ENCODE data around the gene ATXN1.

- TF ChIP-seq CTCF (IDR thresholded peaks at IDR 0.05; ENCODE audit: poor library complexity, severe bottlenecking) = no peak
- TF ChIP-seq EP300 (conservative IDR thresholded peaks at IDR 0.05; ENCODE audit: poor library complexity, severe bottlenecking) = no peak
- no peak for TF ChIP-seq REST (IDR thresholded peaks at IDR 0.05; ENCODE audit: borderline replicate concordance)
- TF ChIP-seq RAD21 (conservative IDR thresholded peaks at IDR 0.05) = no peak
- no peak for TF ChIP-seq EZH2 (IDR thresholded peaks at IDR 0.05; ENCODE audit: borderline replicate concordance, insufficient read depth, low read length, poor library complexity, severe bottlenecking)
- TF ChIP-seq POLR2AphosphoS5 (IDR thresholded peaks at IDR 0.05) = no peak
- no peak for TF ChIP-seq TAF1 (IDR thresholded peaks at IDR 0.05; ENCODE audit: low read depth)
- no peak for TF ChIP-seq MXI1 (conservative IDR thresholded peaks at IDR 0.05; ENCODE audit: poor library complexity, severe bottlenecking)
Measured at GRCh38 chr6:16369989-16370388, 391.3 kb downstream of the ATXN1 start.

All from neural cell (in vitro differentiated cells).